ENCODE results near the gene SCARB1.

DNA sequence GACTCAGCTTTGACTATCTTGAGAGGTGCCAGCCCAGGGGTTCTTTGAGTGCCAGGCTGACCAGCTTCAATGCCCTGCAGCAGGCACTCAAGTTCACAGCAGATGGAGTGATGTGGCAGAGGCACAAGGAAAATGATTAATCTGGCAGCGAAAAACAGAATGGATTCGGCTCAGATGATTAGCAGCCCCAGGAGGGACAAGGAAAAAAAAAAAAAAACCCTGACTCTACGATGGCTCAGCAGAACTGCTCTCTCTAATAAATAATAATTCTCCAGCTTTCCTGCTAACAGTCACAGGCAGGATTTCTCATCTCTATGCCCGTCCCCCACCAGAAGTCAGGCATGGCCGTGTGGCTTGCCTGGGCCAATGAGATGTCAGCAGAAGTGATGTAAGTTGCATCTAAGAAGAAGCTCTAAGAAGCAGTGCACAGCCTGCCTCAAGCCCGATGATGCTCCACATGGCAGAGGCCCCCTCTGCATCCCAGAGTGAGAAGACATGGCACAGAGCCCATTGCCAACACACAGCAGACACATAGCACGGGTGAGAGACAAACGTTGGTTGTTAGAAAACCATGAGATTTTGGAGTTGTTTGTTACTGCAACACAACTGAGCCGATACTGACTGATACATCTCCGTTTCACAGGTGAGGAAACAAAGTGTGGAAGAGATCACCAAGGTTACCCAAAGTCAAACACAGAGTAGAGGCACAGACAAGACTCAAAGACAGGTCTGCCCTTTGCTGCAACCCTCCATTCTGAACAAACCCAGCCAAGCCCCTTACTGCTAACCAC is 111.0 kb downstream of the SCARB1 start:
- TF ChIP-seq CTCF (IDR thresholded peaks at IDR 0.05) = no peak
- no peak for TF ChIP-seq POLR2A (IDR thresholded peaks at IDR 0.05)

Data from body of pancreas (tissue), 4 donors.